ENCODE results near the gene EEF1AKMT1.

- TF ChIP-seq, protein P1, sequence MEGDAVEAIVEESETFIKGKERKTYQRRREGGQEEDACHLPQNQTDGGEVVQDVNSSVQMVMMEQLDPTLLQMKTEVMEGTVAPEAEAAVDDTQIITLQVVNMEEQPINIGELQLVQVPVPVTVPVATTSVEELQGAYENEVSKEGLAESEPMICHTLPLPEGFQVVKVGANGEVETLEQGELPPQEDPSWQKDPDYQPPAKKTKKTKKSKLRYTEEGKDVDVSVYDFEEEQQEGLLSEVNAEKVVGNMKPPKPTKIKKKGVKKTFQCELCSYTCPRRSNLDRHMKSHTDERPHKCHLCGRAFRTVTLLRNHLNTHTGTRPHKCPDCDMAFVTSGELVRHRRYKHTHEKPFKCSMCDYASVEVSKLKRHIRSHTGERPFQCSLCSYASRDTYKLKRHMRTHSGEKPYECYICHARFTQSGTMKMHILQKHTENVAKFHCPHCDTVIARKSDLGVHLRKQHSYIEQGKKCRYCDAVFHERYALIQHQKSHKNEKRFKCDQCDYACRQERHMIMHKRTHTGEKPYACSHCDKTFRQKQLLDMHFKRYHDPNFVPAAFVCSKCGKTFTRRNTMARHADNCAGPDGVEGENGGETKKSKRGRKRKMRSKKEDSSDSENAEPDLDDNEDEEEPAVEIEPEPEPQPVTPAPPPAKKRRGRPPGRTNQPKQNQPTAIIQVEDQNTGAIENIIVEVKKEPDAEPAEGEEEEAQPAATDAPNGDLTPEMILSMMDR (conservative IDR thresholded peaks at IDR 0.05), result no peak
- no peak for TF ChIP-seq EZH2 (IDR thresholded peaks at IDR 0.05; ENCODE audit: low read depth)
Measured at GRCh38 chr13:20819715-20820114, 46.0 kb upstream of the EEF1AKMT1 start.
